HFFc6 (cell line): ENCODE results near the gene MECP2. TPM values are rescaled to one million over a fixed set of nuclear protein-coding genes. Genes with fewer than 3 reads are reported as not detected.
"Not testable (repeated sequence)": the region's sequence is repeated elsewhere in the genome, so short reads cannot be mapped to it uniquely, and the experiment has no call there.

ENCODE experiments used
- DNase-seq: peaks from one replicate; pipeline ENCODE4 v3.0.0-alpha.2; 2018
- H3K27ac Mint-ChIP-seq: 2 replicates; pipeline ENCODE4 v1.8.0; 2020; ENCODE audit warnings: mild to moderate bottlenecking, mixed read lengths
- H3K27me3 Mint-ChIP-seq: 2 replicates; pipeline ENCODE4 v1.8.0; 2021; ENCODE audit warnings: mild to moderate bottlenecking, moderate library complexity, mixed read lengths; ENCODE audit not compliant: insufficient read depth
- H3K36me3 Mint-ChIP-seq: 2 replicates; pipeline ENCODE4 v1.8.0; 2021; ENCODE audit warnings: low read depth, mixed read lengths
- H3K4me1 Mint-ChIP-seq: 2 replicates; pipeline ENCODE4 v1.8.0; 2020; ENCODE audit warnings: low read depth, mixed read lengths
- H3K4me3 Mint-ChIP-seq: 2 replicates; pipeline ENCODE4 v1.8.0; 2020; ENCODE audit warnings: mild to moderate bottlenecking, moderate library complexity, mixed read lengths
- H3K9me3 Mint-ChIP-seq: 2 replicates; pipeline ENCODE4 v1.8.0; 2020; ENCODE audit warnings: mild to moderate bottlenecking, mixed read lengths
- total RNA-seq, 6 experiments: library from RNA; stranded (reverse); fragmentation: NEBNext Ultra II Directional; extraction: Animal tissue kit (Norgen Biotek cat#: 25700); gene quantifications; 2 replicates in 1 of 6; 3 replicates in 5 of 6; pipeline ENCODE4 v1.2.3, GENCODE V29; 2021
- TF ChIP-seq, protein P1 (sequence below): fragments of 200-600 bp; sonication (generic); IDR thresholded peaks from 2 replicates; pipeline ENCODE4 v1.5.0; 2021; ENCODE audit warnings: antibody characterized with exemption, mild to moderate bottlenecking

The MECP2 gene
- total RNA-seq, 6 experiments from 2014 or later = 28.8 to 35.8 (median 31.9) TPM

- TF ChIP-seq, protein P1, sequence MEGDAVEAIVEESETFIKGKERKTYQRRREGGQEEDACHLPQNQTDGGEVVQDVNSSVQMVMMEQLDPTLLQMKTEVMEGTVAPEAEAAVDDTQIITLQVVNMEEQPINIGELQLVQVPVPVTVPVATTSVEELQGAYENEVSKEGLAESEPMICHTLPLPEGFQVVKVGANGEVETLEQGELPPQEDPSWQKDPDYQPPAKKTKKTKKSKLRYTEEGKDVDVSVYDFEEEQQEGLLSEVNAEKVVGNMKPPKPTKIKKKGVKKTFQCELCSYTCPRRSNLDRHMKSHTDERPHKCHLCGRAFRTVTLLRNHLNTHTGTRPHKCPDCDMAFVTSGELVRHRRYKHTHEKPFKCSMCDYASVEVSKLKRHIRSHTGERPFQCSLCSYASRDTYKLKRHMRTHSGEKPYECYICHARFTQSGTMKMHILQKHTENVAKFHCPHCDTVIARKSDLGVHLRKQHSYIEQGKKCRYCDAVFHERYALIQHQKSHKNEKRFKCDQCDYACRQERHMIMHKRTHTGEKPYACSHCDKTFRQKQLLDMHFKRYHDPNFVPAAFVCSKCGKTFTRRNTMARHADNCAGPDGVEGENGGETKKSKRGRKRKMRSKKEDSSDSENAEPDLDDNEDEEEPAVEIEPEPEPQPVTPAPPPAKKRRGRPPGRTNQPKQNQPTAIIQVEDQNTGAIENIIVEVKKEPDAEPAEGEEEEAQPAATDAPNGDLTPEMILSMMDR = no peak
- no peaks in the 10 kb centered on the region for H3K9me3 Mint-ChIP-seq
- no peak overlapping the region for H3K4me3 Mint-ChIP-seq
- H3K4me1 Mint-ChIP-seq = 0 out of 2 replicates have a peak, but pooled peaks cover 7% of the 10 kb centered on the region
- no peak overlapping the region for H3K27ac Mint-ChIP-seq
- no peaks in the 10 kb centered on the region for H3K36me3 Mint-ChIP-seq
- no peak for DNase-seq
- H3K27me3 Mint-ChIP-seq = peaks cover 2% of the 10 kb centered on the region
These were observed 109.0 kb downstream of the MECP2 start for GRCh38 chrX:153988493-153988892.

GRCh38 chrX:153984351-153985178, 113.0 kb downstream of the MECP2 start:
- Mint-ChIP-seq H3K9me3 (no peaks in the 10 kb centered on the region), H3K27me3 (peaks cover 3% of the 10 kb centered on the region; the same call in 1 of the 2 replicates), H3K4me1 (peaks cover 12% of the 10 kb centered on the region; the same call in 1 of the 2 replicates), H3K36me3 (no peaks in the 10 kb centered on the region), H3K4me3 (no peak overlapping the region), H3K27ac (no peak overlapping the region)
- no peak for DNase-seq
- TF ChIP-seq, protein P1 = no peak

- peaks cover 12% of the 10 kb centered on the region; the same call in 1 of the 2 replicates for H3K4me1 Mint-ChIP-seq
- no peak overlapping the region for H3K27ac Mint-ChIP-seq
- H3K4me3 Mint-ChIP-seq = no peak overlapping the region
- TF ChIP-seq, protein P1 = no peak
- peaks cover 3% of the 10 kb centered on the region; the same call in 1 of the 2 replicates for H3K27me3 Mint-ChIP-seq
- H3K9me3 Mint-ChIP-seq = no peaks in the 10 kb centered on the region
- no peak for DNase-seq
- H3K36me3 Mint-ChIP-seq = no peaks in the 10 kb centered on the region
These were observed 114.2 kb downstream of the MECP2 start for GRCh38 chrX:153983321-153983801.

DNA sequence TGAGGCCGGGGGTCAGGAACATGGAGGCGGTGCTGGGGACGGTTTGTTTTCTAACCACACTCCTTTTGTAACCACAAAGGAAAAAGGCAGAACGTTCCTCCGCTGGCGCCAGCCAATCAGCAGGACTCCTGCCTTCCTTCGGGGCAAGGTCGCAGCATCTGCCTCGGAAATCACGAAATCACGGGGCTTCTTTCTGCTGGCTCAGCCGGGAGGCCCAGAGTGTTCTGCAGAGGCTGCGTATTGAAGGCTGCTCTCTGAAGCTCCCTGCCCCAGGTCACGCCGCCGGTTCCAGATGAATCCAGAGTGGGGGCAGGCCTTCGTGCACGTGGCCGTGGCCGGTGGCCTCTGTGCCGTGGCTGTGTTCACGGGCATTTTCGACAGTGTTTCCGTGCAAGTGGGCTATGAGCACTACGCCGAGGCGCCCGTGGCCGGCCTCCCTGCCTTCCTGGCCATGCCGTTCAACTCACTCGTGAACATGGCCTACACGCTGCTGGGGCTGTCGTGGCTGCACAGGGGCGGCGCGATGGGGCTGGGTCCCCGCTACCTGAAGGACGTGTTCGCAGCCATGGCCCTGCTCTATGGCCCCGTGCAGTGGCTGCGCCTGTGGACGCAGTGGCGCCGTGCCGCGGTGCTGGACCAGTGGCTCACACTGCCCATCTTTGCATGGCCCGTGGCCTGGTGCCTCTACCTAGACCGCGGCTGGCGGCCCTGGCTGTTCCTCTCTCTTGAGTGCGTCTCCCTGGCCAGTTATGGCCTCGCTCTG, 115.6 kb downstream of the MECP2 start:
- Mint-ChIP-seq H3K36me3 (no peaks in the 10 kb centered on the region), H3K4me3 (no peak overlapping the region), H3K4me1 (peaks cover 12% of the 10 kb centered on the region; the same call in 1 of the 2 replicates), H3K27me3 (peaks cover 3% of the 10 kb centered on the region; the same call in 1 of the 2 replicates), H3K27ac (no peak overlapping the region; the same call in 1 of the 2 replicates), H3K9me3 (no peaks in the 10 kb centered on the region)
- TF ChIP-seq, protein P1 = no peak
- DNase-seq = no peak

- no peak for DNase-seq
- no peaks in the 10 kb centered on the region for H3K36me3 Mint-ChIP-seq
These were observed 116.3 kb downstream of the MECP2 start for GRCh38 chrX:153981231-153981630.

DNA sequence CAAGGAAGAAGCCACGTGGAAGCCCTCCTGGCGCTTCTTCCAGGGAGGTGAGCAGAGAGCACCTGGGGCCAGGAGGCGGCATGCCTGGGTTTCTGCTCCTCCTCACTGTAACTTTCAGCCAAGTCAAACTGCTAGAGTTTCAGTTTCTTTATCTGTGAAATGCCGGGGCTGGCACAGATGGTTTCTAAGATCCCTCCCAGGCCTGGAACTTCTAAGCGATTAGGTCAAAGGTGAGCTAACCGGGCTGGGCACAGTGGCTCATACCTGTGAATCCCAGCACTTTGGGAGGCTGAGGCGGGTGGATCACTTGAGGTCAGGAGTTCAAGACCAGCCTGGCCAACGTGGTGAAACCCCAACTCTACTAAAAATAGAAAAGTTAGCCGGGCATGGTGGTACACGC, 117.1 kb downstream of the MECP2 start:
- not testable (repeated sequence) for H3K9me3 Mint-ChIP-seq, H3K27me3 Mint-ChIP-seq, H3K36me3 Mint-ChIP-seq, H3K4me1 Mint-ChIP-seq, DNase-seq, H3K4me3 Mint-ChIP-seq, H3K27ac Mint-ChIP-seq

More at GRCh38 chrX:153981231-153981630, 116.3 kb downstream of the MECP2 start:
- H3K27ac Mint-ChIP-seq = no peak overlapping the region; the same call in 1 of the 2 replicates
- H3K4me1 Mint-ChIP-seq = peaks cover 12% of the 10 kb centered on the region; the same call in 1 of the 2 replicates
- H3K9me3 Mint-ChIP-seq = no peaks in the 10 kb centered on the region
- H3K27me3 Mint-ChIP-seq = peaks cover 3% of the 10 kb centered on the region; the same call in 1 of the 2 replicates
- H3K4me3 Mint-ChIP-seq = no peak overlapping the region
- TF ChIP-seq, protein P1 = no peak
